ENCODE measurements around the gene ARMC9. TPM values are rescaled to one million over a fixed set of nuclear protein-coding genes. Genes with fewer than 3 reads are reported as not detected.

ARMC9 gene
- total RNA-seq, 4 donors from 2014 or later: 0.20 to 7.2 (median 3.2) TPM

- Histone ChIP-seq H3K4me1 (no peaks in the 10 kb centered on the region), H3K27ac (no peak overlapping the region), H3K4me3 (no peak overlapping the region), H3K9me3 (no peaks in the 10 kb centered on the region), H3K36me3 (no peaks in the 10 kb centered on the region), H3K27me3 (no peaks in the 10 kb centered on the region)
- DNase-seq: no peak
- intact Hi-C loops (cut with DNase I; ENCODE audit: low total_unique reads) (no loop called here), in situ Hi-C loops (cut with MboI; ENCODE audit: low sequenced_read_pairs in 4 of 4) (no loop called here)
- TF ChIP-seq POLR2A (IDR thresholded peaks at IDR 0.05) (no peak), CTCF (IDR thresholded peaks at IDR 0.05 in 4 of 5, conservative IDR thresholded peaks at IDR 0.05 in 1 of 5) (no peak)
- ATAC-seq: no peak
These were observed 185.1 kb downstream of the ARMC9 start for GRCh38 chr2:231383416-231384108.

- intact Hi-C loops (cut with DNase I; ENCODE audit: low total_unique reads) (no loop called here), in situ Hi-C loops (cut with MboI; ENCODE audit: low sequenced_read_pairs in 4 of 4) (no loop called here)
- no peak for DNase-seq
- H3K9me3 ChIP-seq: no peaks in the 10 kb centered on the region
- H3K4me3 ChIP-seq: no peak overlapping the region
- H3K27me3 ChIP-seq: no peaks in the 10 kb centered on the region
- no peak overlapping the region for H3K27ac ChIP-seq
- TF ChIP-seq CTCF (IDR thresholded peaks at IDR 0.05 in 4 of 5, conservative IDR thresholded peaks at IDR 0.05 in 1 of 5) (no peak), POLR2A (IDR thresholded peaks at IDR 0.05) (no peak)
- H3K36me3 ChIP-seq: no peaks in the 10 kb centered on the region
- ATAC-seq: no peak
- H3K4me1 ChIP-seq: no peaks in the 10 kb centered on the region
These were observed 185.6 kb downstream of the ARMC9 start for GRCh38 chr2:231384109-231384435.

- no peak for TF ChIP-seq POLR2A (IDR thresholded peaks at IDR 0.05)
- no peak for TF ChIP-seq CTCF (IDR thresholded peaks at IDR 0.05 in 4 of 5, conservative IDR thresholded peaks at IDR 0.05 in 1 of 5)
- H3K36me3 ChIP-seq: no peaks in the 10 kb centered on the region
- intact Hi-C loops (cut with DNase I; ENCODE audit: low total_unique reads): no loop called here
These were observed 186.5 kb downstream of the ARMC9 start for GRCh38 chr2:231384970-231385369.

GRCh38 chr2:231385429-231385828 is 187.0 kb downstream of the ARMC9 start:
- in situ Hi-C loops (cut with MboI; ENCODE audit: low sequenced_read_pairs in 4 of 4): no loop called here
- TF ChIP-seq POLR2A (IDR thresholded peaks at IDR 0.05) (no peak), CTCF (IDR thresholded peaks at IDR 0.05 in 4 of 5, conservative IDR thresholded peaks at IDR 0.05 in 1 of 5) (no peak)
- H3K4me3 ChIP-seq: no peak overlapping the region

More at GRCh38 chr2:231384970-231385369, 186.5 kb downstream of the ARMC9 start:
- no peak for DNase-seq
- in situ Hi-C loops (cut with MboI; ENCODE audit: low sequenced_read_pairs in 4 of 4): no loop called here
- Histone ChIP-seq H3K27me3 (no peaks in the 10 kb centered on the region), H3K9me3 (no peaks in the 10 kb centered on the region), H3K4me3 (no peak overlapping the region), H3K4me1 (no peaks in the 10 kb centered on the region), H3K27ac (no peak overlapping the region)
- no peak for ATAC-seq

GRCh38 chr2:231386446-231386845 is 188.0 kb downstream of the ARMC9 start:
- intact Hi-C loops (cut with DNase I; ENCODE audit: low total_unique reads): no loop called here
- no peaks in the 10 kb centered on the region for H3K4me1 ChIP-seq
- ATAC-seq: no peak
- TF ChIP-seq POLR2A (IDR thresholded peaks at IDR 0.05): no peak
- TF ChIP-seq CTCF (IDR thresholded peaks at IDR 0.05 in 4 of 5, conservative IDR thresholded peaks at IDR 0.05 in 1 of 5): no peak
- H3K36me3 ChIP-seq: no peaks in the 10 kb centered on the region
- H3K4me3 ChIP-seq: no peak overlapping the region
- H3K27me3 ChIP-seq: no peaks in the 10 kb centered on the region
- no peak overlapping the region for H3K27ac ChIP-seq
- DNase-seq: no peak
- in situ Hi-C loops (cut with MboI; ENCODE audit: low sequenced_read_pairs in 4 of 4): no loop called here
- H3K9me3 ChIP-seq: no peaks in the 10 kb centered on the region

More at GRCh38 chr2:231385429-231385828, 187.0 kb downstream of the ARMC9 start:
- no peaks in the 10 kb centered on the region for H3K27me3 ChIP-seq
- no peaks in the 10 kb centered on the region for H3K9me3 ChIP-seq
- no peaks in the 10 kb centered on the region for H3K4me1 ChIP-seq
- no peak overlapping the region for H3K27ac ChIP-seq
- no peak for DNase-seq
- no peaks in the 10 kb centered on the region for H3K36me3 ChIP-seq
- intact Hi-C loops (cut with DNase I; ENCODE audit: low total_unique reads): no loop called here
- ATAC-seq: no peak

Data from gastrocnemius medialis (tissue), 4 donors.